HepG2 (cell line): ENCODE results near the gene TEKT5. TPM values are rescaled to one million over a fixed set of nuclear protein-coding genes. Genes with fewer than 3 reads are reported as not detected.
A peak's percentile ranks its signal among the peaks of the same experiment; 100 is the strongest.

Experiments
- AHR ChIP-seq: IDR thresholded peaks from 2 replicates; pipeline ENCODE4 v1.6.1; 2018; ENCODE audit warnings: missing genetic modification reagents, missing compliant biosample characterization
- ATF1 ChIP-seq: IDR thresholded peaks from 2 replicates; pipeline ENCODE4 v1.6.1; 2016; ENCODE audit warnings: mild to moderate bottlenecking, control low read depth
- ATF6 ChIP-seq: sonication (generic); formaldehyde crosslinking; conservative IDR thresholded peaks from 2 replicates; pipeline ENCODE4 v1.4.0; 2020; ENCODE audit warnings: missing genetic modification reagents
- CAMTA2 ChIP-seq: sonication (generic); formaldehyde crosslinking; IDR thresholded peaks from 2 replicates; pipeline ENCODE4 v1.4.0; 2020; ENCODE audit warnings: mild to moderate bottlenecking, missing genetic modification reagents, borderline replicate concordance
- CENPX ChIP-seq: sonication (generic); formaldehyde crosslinking; IDR thresholded peaks from 2 replicates; pipeline ENCODE4 v1.9.0; 2021; ENCODE audit warnings: mild to moderate bottlenecking, missing genetic modification reagents, moderate library complexity
- FOXA3 ChIP-seq: IDR thresholded peaks from 2 replicates; pipeline ENCODE4 v1.6.1; 2016; ENCODE audit warnings: missing genetic modification reagents, missing compliant biosample characterization
- FOXK1 ChIP-seq: sonication (generic); formaldehyde crosslinking; IDR thresholded peaks from 2 replicates; pipeline ENCODE4 v1.4.0; 2020; ENCODE audit warnings: low read depth, missing genetic modification reagents, borderline replicate concordance
- GLMP ChIP-seq: sonication (generic); formaldehyde crosslinking; IDR thresholded peaks from 2 replicates; pipeline ENCODE4 v1.9.0; 2021; ENCODE audit warnings: missing genetic modification reagents, mild to moderate bottlenecking, borderline replicate concordance
- HNRNPK ChIP-seq: fragments of 200-400 bp; formaldehyde crosslinking; IDR thresholded peaks from 2 replicates; pipeline ENCODE4 v1.6.1; 2018; ENCODE audit warnings: low read length, low read depth, moderate library complexity, mild to moderate bottlenecking; ENCODE audit not compliant: poor library complexity, severe bottlenecking
- HNRNPUL1 ChIP-seq: fragments of 200-400 bp; formaldehyde crosslinking; IDR thresholded peaks from 2 replicates; pipeline ENCODE4 v1.6.1; 2017; ENCODE audit warnings: low read depth, mild to moderate bottlenecking, low read length, moderate library complexity
- KDM4B ChIP-seq: sonication (generic); formaldehyde crosslinking; IDR thresholded peaks from 2 replicates; pipeline ENCODE4 v1.4.0; 2020; ENCODE audit warnings: missing genetic modification reagents
- KLF12 ChIP-seq: sonication (generic); formaldehyde crosslinking; IDR thresholded peaks from 2 replicates; pipeline ENCODE4 v1.4.0; 2020; ENCODE audit warnings: missing genetic modification reagents, borderline replicate concordance
- KMT2A ChIP-seq: sonication (generic); formaldehyde crosslinking; IDR thresholded peaks from 2 replicates; pipeline ENCODE4 v1.4.0; 2020; ENCODE audit warnings: missing genetic modification reagents
- MAFF ChIP-seq: IDR thresholded peaks from 2 replicates; pipeline ENCODE4 v1.6.1; 2011; ENCODE audit warnings: low read depth, low read length, improper control_type of control experiment
- MED13 ChIP-seq: sonication (generic); formaldehyde crosslinking; IDR thresholded peaks from 2 replicates; pipeline ENCODE4 v1.5.0; 2020; ENCODE audit warnings: missing genetic modification reagents
- NCOR1 ChIP-seq: fragments of 200-600 bp; sonication (generic); IDR thresholded peaks from 2 replicates; pipeline ENCODE4 v1.7.0; 2017; ENCODE audit warnings: antibody characterized with exemption, low read length, borderline replicate concordance
- POLR2G ChIP-seq: fragments of 200-400 bp; formaldehyde crosslinking; IDR thresholded peaks from 2 replicates; pipeline ENCODE4 v1.6.1; 2018; ENCODE audit warnings: mild to moderate bottlenecking, low read depth, low read length, moderate library complexity
- TEAD3 ChIP-seq: optimal IDR thresholded peaks from 2 replicates; pipeline ENCODE3; 2016; ENCODE audit warnings: borderline replicate concordance
- ZBTB20 ChIP-seq: sonication (generic); formaldehyde crosslinking; IDR thresholded peaks from 2 replicates; pipeline ENCODE4 v1.8.1; 2023; ENCODE audit warnings: missing genetic modification reagents, low read depth, mild to moderate bottlenecking, borderline replicate concordance
- ZBTB39 ChIP-seq: sonication (generic); formaldehyde crosslinking; IDR thresholded peaks from 2 replicates; pipeline ENCODE4 v1.5.0; 2020; ENCODE audit warnings: missing genetic modification reagents
- ZNF251 ChIP-seq: sonication (generic); formaldehyde crosslinking; IDR thresholded peaks from 2 replicates; pipeline ENCODE4 v1.9.0; 2021; ENCODE audit warnings: mild to moderate bottlenecking, missing genetic modification reagents
- ZNF282 ChIP-seq: fragments of 450-650 bp; IDR thresholded peaks from 2 replicates; pipeline ENCODE4 v1.6.1; 2018; ENCODE audit not compliant: partially characterized antibody
- ZNF317 ChIP-seq: sonication (generic); formaldehyde crosslinking; IDR thresholded peaks from 2 replicates; pipeline ENCODE4 v1.5.0; 2020; ENCODE audit warnings: mild to moderate bottlenecking, missing genetic modification reagents
- ZSCAN5A ChIP-seq: sonication (generic); formaldehyde crosslinking; IDR thresholded peaks from 2 replicates; pipeline ENCODE4 v1.8.0; 2022; ENCODE audit warnings: mild to moderate bottlenecking, missing genetic modification reagents, borderline replicate concordance
- polyA plus RNA-seq, 8 experiments: library from polyadenylated mRNA; depleted of rRNA in 3 of 8; stranded (reverse) in 7 of 8; unstranded in 1 of 8; fragments of >200 nt; fragmentation: Illumina TruSeq in 4 of 8; extraction: Trizol in 4 of 8; gene quantifications; 2 replicates each; pipeline versions ENCODE4 v1.2.1 to v1.2.3, GENCODE V29; 2011 to 2016; ENCODE audit warnings: low read depth in 4 of 8, missing spikeins in 1 of 8, mixed read lengths in 1 of 8; ENCODE audit not compliant: insufficient read depth in 1 of 8
- total RNA-seq, 5 experiments: library from RNA; depleted of rRNA; stranded (reverse); fragments of >200 nt; fragmentation: Illumina TruSeq; extraction: Trizol; gene quantifications; 2 replicates each; pipeline ENCODE4 v1.2.3, GENCODE V29; 2016; ENCODE audit warnings: low read depth in 1 of 5

The TEKT5 gene
- total and polyA plus RNA-seq, 2 of the 13 experiments (the other 11 are each of a cell fraction or from before 2014, with no cell fraction given) = 0.16 TPM; not detected in 1

- peak; percentile 85; the same call in 1 of the 2 replicates for TF ChIP-seq ZNF251 (CRISPR knock-in tag)
- no peak; the same call in 1 of the 2 replicates for TF ChIP-seq KLF12 (CRISPR knock-in tag)
- TF ChIP-seq ATF1 (CRISPR knock-in tag) = no peak; the same call in 1 of the 2 replicates
- TF ChIP-seq ZNF317 (CRISPR knock-in tag) = peak; percentile 93
- TF ChIP-seq ZSCAN5A (CRISPR knock-in tag) = peak; percentile 90; the same call in 1 of the 2 replicates
- TF ChIP-seq MAFF = peak; percentile 73
- peak; percentile 86; the same call in 1 of the 2 replicates for TF ChIP-seq ZBTB39
- peak; percentile 72 for TF ChIP-seq TEAD3 (CRISPR knock-in tag)
- TF ChIP-seq AHR = peak; percentile 63
- no peak for TF ChIP-seq CENPX (CRISPR knock-in tag)
- peak; percentile 82; the same call in 1 of the 2 replicates for TF ChIP-seq ZBTB20 (CRISPR knock-in tag)
- peak; percentile 86 for TF ChIP-seq MED13 (CRISPR knock-in tag)
- TF ChIP-seq FOXK1 (CRISPR knock-in tag) = peak; percentile 63
- peak; percentile 99 for TF ChIP-seq POLR2G
- peak; percentile 93 for TF ChIP-seq ATF6 (CRISPR knock-in tag)
- TF ChIP-seq HNRNPUL1 = no peak
- TF ChIP-seq KDM4B (CRISPR knock-in tag) = peak; percentile 94
- peak; percentile 54; the same call in 1 of the 2 replicates for TF ChIP-seq KMT2A
- TF ChIP-seq HNRNPK = peak; percentile 68
- TF ChIP-seq CAMTA2 (CRISPR knock-in tag) = peak; percentile 59; the same call in 1 of the 2 replicates
- peak; percentile 73; the same call in 1 of the 2 replicates for TF ChIP-seq NCOR1
- TF ChIP-seq GLMP = peak; percentile 39; the same call in 1 of the 2 replicates
- no peak for TF ChIP-seq ZNF282
- peak; percentile 66; the same call in 1 of the 2 replicates for TF ChIP-seq FOXA3 (CRISPR knock-in tag)
Measured at GRCh38 chr16:10743610-10744369, 49.1 kb upstream of the TEKT5 start, which contains the start of gene NUBP1 (continued).
